Endodermal cell (in vitro differentiated cells): ENCODE data around the gene ALG11. TPM values are rescaled to one million over a fixed set of nuclear protein-coding genes. Genes with fewer than 3 reads are reported as not detected.
"Not testable (repeated sequence)": the region's sequence is repeated elsewhere in the genome, so short reads cannot be mapped to it uniquely, and the experiment has no call there.

Experiments used
- DNase-seq: peaks from one replicate; pipeline ENCODE4 v3.0.0-alpha.2; 2017
- H3K27ac ChIP-seq: 2 replicates; pipeline ENCODE4 v1.5.1; 2013; ENCODE audit warnings: mild to moderate bottlenecking, low read depth, low read length, moderate library complexity
- H3K27me3 ChIP-seq: 2 replicates; pipeline ENCODE4 v1.6.1; 2013; ENCODE audit warnings: mild to moderate bottlenecking, low read length, moderate library complexity; ENCODE audit not compliant: insufficient read depth, control insufficient read depth, poor library complexity, severe bottlenecking
- H3K36me3 ChIP-seq: 2 replicates; pipeline ENCODE4 v1.7.0; 2013; ENCODE audit warnings: mild to moderate bottlenecking, low read length, moderate library complexity; ENCODE audit not compliant: control insufficient read depth, insufficient read depth
- H3K4me1 ChIP-seq: one replicate; pipeline ENCODE4 v1.7.0; 2013; ENCODE audit warnings: low read length; ENCODE audit not compliant: control insufficient read depth, insufficient read depth
- H3K4me3 ChIP-seq: 2 replicates; pipeline ENCODE4 v1.5.1; 2013; ENCODE audit warnings: mild to moderate bottlenecking, low read length, moderate library complexity
- H3K9ac ChIP-seq: 2 replicates; pipeline ENCODE4 v1.6.1; 2013; ENCODE audit warnings: mild to moderate bottlenecking, low read length, moderate library complexity; ENCODE audit not compliant: poor library complexity, severe bottlenecking; ENCODE audit errors: extremely low read depth
- H3K9me3 ChIP-seq: 2 replicates; pipeline ENCODE4 v1.6.1; 2013; ENCODE audit warnings: mild to moderate bottlenecking, low read length, moderate library complexity; ENCODE audit not compliant: control insufficient read depth
- H3K27ac Mint-ChIP-seq: 2 replicates; pipeline ENCODE4 v1.8.0; 2020; ENCODE audit warnings: mixed read lengths
- H3K27me3 Mint-ChIP-seq: 2 replicates; pipeline ENCODE4 v1.8.0; 2021; ENCODE audit warnings: mild to moderate bottlenecking, mixed read lengths; ENCODE audit not compliant: insufficient read depth
- H3K36me3 Mint-ChIP-seq: 2 replicates; pipeline ENCODE4 v1.8.0; 2020; ENCODE audit warnings: low read depth, mixed read lengths
- H3K4me1 Mint-ChIP-seq: 2 replicates; pipeline ENCODE4 v1.8.0; 2020; ENCODE audit warnings: mixed read lengths
- H3K4me3 Mint-ChIP-seq: 2 replicates; pipeline ENCODE4 v1.8.0; 2020; ENCODE audit warnings: mild to moderate bottlenecking, moderate library complexity, mixed read lengths
- H3K9me3 Mint-ChIP-seq: 2 replicates; pipeline ENCODE4 v1.8.0; 2020; ENCODE audit warnings: mild to moderate bottlenecking, mixed read lengths
- CTCF ChIP-seq: fragments of 200-600 bp; sonication (generic); conservative IDR thresholded peaks from 2 replicates; pipeline ENCODE4 v1.5.0; 2021; ENCODE audit warnings: antibody characterized with exemption, mild to moderate bottlenecking
- WGBS, 2 experiments: methylation state at CpG; one replicate each; pipeline versions ENCODE4 v1.1.5 to v1.1.7; 2013; ENCODE audit warnings: missing lambda C conversion rate in 2 of 2, mixed read lengths in 1 of 2; ENCODE audit not compliant: insufficient coverage in 1 of 2, insufficient read length in 1 of 2; 5-methylcytosine and 5-hydroxymethylcytosine counted together
- total RNA-seq, 2 donors: library from RNA; stranded (reverse); fragmentation: NEBNext Ultra II Directional in 1 of 2; extraction: Animal tissue kit (Norgen Biotek cat#: 25700) in 1 of 2; gene quantifications; 2 replicates in 1 of 2; 3 replicates in 1 of 2; pipeline ENCODE4 v1.2.1, GENCODE V29; 2021

Gene ALG11
- total RNA-seq, 2 donors from 2014 or later, result 41.5 to 53.1 TPM

DNA sequence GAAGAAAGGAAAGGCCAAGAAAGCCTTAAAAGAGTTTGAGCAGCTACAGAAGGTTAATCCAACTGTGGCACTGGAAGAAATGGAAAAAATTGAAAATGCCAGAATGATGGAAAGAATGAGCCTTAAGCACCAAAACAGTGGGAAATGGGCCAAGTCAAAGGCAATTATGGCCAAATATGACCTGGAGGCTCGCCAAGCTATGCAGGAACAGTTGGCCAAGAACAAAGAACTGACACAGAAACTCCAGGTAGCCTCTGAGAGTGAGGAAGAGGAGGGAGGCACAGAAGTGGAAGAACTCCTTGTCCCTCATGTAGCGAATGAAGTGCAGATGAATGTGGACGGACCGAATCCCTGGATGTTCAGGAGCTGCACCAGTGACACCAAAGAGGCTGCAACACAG, 17.4 kb downstream of the ALG11 start:
- H3K36me3 ChIP-seq, result peaks cover 66% of the 10 kb centered on the region
- TF ChIP-seq CTCF, result no peak
- H3K27me3 Mint-ChIP-seq, result no peaks in the 10 kb centered on the region
- H3K27ac ChIP-seq, result no peak overlapping the region
- no peaks in the 10 kb centered on the region for H3K4me1 ChIP-seq
- peaks cover 69% of the 10 kb centered on the region for H3K36me3 Mint-ChIP-seq
- peaks cover 46% of the 10 kb centered on the region for H3K9me3 Mint-ChIP-seq
- no peak for DNase-seq
- H3K9me3 ChIP-seq, result peaks cover 63% of the 10 kb centered on the region
- peak overlapping the region; percentile 27 for H3K4me3 ChIP-seq
- no peak overlapping the region for H3K9ac ChIP-seq
- H3K4me1 Mint-ChIP-seq, result no peaks in the 10 kb centered on the region
- 88 to 100% methylated on average over 1 to 4 of the region's 4 CpGs for WGBS, 2 experiments
- H3K4me3 Mint-ChIP-seq, result no peak overlapping the region
- no peaks in the 10 kb centered on the region for H3K27me3 ChIP-seq
- no peak overlapping the region for H3K27ac Mint-ChIP-seq

GRCh38 chr13:52030401-52030800, 18.2 kb downstream of the ALG11 start:
- H3K4me3 Mint-ChIP-seq, H3K4me1 ChIP-seq, H3K27me3 ChIP-seq, H3K4me1 Mint-ChIP-seq, H3K27me3 Mint-ChIP-seq, H3K27ac Mint-ChIP-seq, H3K4me3 ChIP-seq, H3K27ac ChIP-seq, DNase-seq, H3K9ac ChIP-seq: not testable (repeated sequence)
- Histone ChIP-seq H3K9me3 (peaks cover 57% of the 10 kb centered on the region), H3K36me3 (peaks cover 58% of the 10 kb centered on the region)
- 80 to 97% methylated on average over 1 to 6 of the region's 6 CpGs for WGBS, 2 experiments
- peaks cover 46% of the 10 kb centered on the region for H3K9me3 Mint-ChIP-seq
- H3K36me3 Mint-ChIP-seq, result peaks cover 61% of the 10 kb centered on the region

GRCh38 chr13:52033039-52033438, 20.8 kb downstream of the ALG11 start:
- TF ChIP-seq CTCF, result no peak
- Mint-ChIP-seq H3K9me3 (peaks cover 28% of the 10 kb centered on the region), H3K36me3 (peaks cover 35% of the 10 kb centered on the region), H3K27ac (no peak overlapping the region), H3K4me3 (no peak overlapping the region), H3K4me1 (peaks cover 8% of the 10 kb centered on the region), H3K27me3 (no peaks in the 10 kb centered on the region)
- no peak overlapping the region for H3K27ac ChIP-seq
- H3K36me3 ChIP-seq, result peaks cover 32% of the 10 kb centered on the region
- H3K4me3 ChIP-seq, result no peak overlapping the region
- DNase-seq, result no peak
- H3K9me3 ChIP-seq, result peaks cover 31% of the 10 kb centered on the region
- H3K4me1 ChIP-seq, result peaks cover 7% of the 10 kb centered on the region
- no peaks in the 10 kb centered on the region for H3K27me3 ChIP-seq
- H3K9ac ChIP-seq, result no peak overlapping the region
- 100% methylated on average over 1 to 2 of the region's 2 CpGs for WGBS, 2 experiments

DNA sequence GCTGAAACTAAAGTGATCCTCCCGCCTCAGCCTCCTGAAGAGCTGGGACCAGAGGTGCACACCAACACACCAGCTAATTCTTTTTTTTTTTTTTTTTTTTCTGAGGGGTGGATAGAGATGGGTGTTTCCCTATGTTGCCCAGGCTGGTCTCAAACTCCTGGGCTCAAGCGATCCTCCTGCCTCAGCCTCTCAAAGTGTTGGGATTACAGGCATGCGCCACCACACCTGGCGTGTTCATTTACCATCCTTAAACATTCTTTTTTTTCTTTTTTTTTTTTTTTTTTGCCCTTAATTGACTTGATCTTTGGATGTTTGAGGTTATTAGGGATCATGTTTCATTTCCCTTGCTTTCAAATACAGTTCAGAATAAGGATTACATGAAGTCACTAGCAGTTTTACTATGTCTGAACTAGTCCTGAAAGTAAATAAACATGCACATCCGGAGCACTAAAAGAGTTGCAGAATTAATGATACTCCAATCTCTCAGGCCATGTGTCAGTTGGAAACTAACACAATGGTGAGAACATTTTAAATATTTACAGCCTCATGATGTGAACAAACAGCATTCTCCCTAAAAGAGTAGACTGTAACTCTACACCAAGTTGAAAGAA, 22.5 kb downstream of the ALG11 start:
- no peak for TF ChIP-seq CTCF
- DNase-seq, result no peak
- Mint-ChIP-seq H3K9me3 (peaks cover 12% of the 10 kb centered on the region), H3K27ac (no peak overlapping the region), H3K4me3 (no peak overlapping the region), H3K27me3 (no peaks in the 10 kb centered on the region), H3K4me1 (peaks cover 8% of the 10 kb centered on the region), H3K36me3 (peaks cover 18% of the 10 kb centered on the region)
- H3K4me3 ChIP-seq, result no peak overlapping the region
- no peak overlapping the region for H3K27ac ChIP-seq
- peaks cover 14% of the 10 kb centered on the region for H3K9me3 ChIP-seq
- no peaks in the 10 kb centered on the region for H3K27me3 ChIP-seq
- no peak overlapping the region for H3K9ac ChIP-seq
- peaks cover 7% of the 10 kb centered on the region for H3K4me1 ChIP-seq
- peaks cover 15% of the 10 kb centered on the region for H3K36me3 ChIP-seq
- 91% methylated on average over 3 of the region's 5 CpGs; no CpG with 5 or more reads in 1 of the 2 experiments for WGBS, 2 experiments
